ENCODE results near the gene MRTFA. TPM values are rescaled to one million over a fixed set of nuclear protein-coding genes. Genes with fewer than 3 reads are reported as not detected.

MRTFA gene
- total RNA-seq, 2 experiments from 2014 or later: 47.7 to 66.9 TPM

DNA sequence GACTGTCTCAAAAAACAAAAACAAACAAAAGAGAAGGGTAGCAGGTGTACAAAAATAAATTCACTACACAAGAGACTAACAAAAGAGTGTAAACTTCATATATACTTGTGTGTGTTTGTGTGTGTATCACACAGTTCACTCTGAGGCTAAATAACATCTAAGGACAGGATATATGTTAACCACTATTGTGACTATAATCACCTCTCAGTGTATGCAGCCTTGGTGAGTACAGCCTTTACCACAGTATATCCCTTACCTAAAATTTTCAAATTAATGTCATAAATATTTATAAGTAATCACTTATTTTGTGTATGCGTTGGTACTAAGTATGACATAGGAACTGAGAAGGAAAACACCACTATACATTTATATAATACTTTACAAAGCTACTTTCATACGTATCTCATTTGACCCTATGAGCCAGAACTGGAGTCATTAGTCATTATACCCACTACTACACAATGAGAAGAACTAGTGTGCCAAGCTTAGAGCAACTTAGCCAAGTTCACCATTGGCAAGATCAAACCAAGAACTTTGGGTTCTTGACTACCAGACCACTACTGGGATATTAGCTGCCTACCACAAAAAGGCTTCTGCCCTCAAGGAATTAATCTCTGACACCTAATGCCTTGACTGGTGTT is 149.4 kb downstream of the MRTFA start:
- ChIA-PET CTCF (ENCODE audit: unreplicated experiment) (interaction anchor here (0.6 to 1.5 kb wide), 2 partner anchors 50 to 160 kb away, joined by 3 read pairs; no protein-coding TSS in a partner anchor), POLR2A (interaction anchor here (1.7 kb wide), 1 partner anchor 50 kb away, joined by 6 read pairs; no protein-coding TSS in a partner anchor)
- BruUV-seq (replicated peaks): no TSS peak
- TF ChIP-seq, protein P1, sequence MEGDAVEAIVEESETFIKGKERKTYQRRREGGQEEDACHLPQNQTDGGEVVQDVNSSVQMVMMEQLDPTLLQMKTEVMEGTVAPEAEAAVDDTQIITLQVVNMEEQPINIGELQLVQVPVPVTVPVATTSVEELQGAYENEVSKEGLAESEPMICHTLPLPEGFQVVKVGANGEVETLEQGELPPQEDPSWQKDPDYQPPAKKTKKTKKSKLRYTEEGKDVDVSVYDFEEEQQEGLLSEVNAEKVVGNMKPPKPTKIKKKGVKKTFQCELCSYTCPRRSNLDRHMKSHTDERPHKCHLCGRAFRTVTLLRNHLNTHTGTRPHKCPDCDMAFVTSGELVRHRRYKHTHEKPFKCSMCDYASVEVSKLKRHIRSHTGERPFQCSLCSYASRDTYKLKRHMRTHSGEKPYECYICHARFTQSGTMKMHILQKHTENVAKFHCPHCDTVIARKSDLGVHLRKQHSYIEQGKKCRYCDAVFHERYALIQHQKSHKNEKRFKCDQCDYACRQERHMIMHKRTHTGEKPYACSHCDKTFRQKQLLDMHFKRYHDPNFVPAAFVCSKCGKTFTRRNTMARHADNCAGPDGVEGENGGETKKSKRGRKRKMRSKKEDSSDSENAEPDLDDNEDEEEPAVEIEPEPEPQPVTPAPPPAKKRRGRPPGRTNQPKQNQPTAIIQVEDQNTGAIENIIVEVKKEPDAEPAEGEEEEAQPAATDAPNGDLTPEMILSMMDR (conservative IDR thresholded peaks at IDR 0.05; ENCODE audit: low read length): no peak
- TF ChIP-seq EZH2phosphoT487 (IDR thresholded peaks at IDR 0.05; ENCODE audit: borderline replicate concordance, low read depth, low read length): no peak
- H3K9me2 ChIP-seq (ENCODE audit: insufficient read depth, low read length): no peaks in the 10 kb centered on the region
- peaks cover 13% of the 10 kb centered on the region for H3K36me3 ChIP-seq (ENCODE audit: insufficient read depth, low read length)
- H4K20me1 ChIP-seq (ENCODE audit: insufficient read depth, low read length): peaks cover 4% of the 10 kb centered on the region; the same call in 1 of the 2 replicates
- peaks cover 23% of the 10 kb centered on the region; the same call in 1 of the 2 replicates for H3K79me2 ChIP-seq (ENCODE audit: insufficient read depth, low read depth, low read length)
- H3K27ac ChIP-seq (ENCODE audit: low read depth, low read length, poor library complexity, severe bottlenecking): peak overlapping the region; percentile 40
- H3K9me3 ChIP-seq (ENCODE audit: low read length): no peaks in the 10 kb centered on the region
- H2AFZ ChIP-seq (ENCODE audit: low read length): no peak overlapping the region
- no peak for DNase-seq (ENCODE audit: low spot score)
- peaks cover 43% of the 10 kb centered on the region for H3K4me1 ChIP-seq (ENCODE audit: insufficient read depth, low read length, poor library complexity, severe bottlenecking)
- intact Hi-C loops (cut with micrococcal nuclease; ENCODE audit: unreplicated experiment): loop anchor here (1.0 to 2.0 kb wide), 2 partner anchors 51 to 116 kb away; partner anchors contain the start of gene SGSM3
- no peak overlapping the region for H3K4me3 ChIP-seq (ENCODE audit: low read depth, low read length, poor library complexity, severe bottlenecking)
- peak overlapping the region; percentile 28; the same call in 1 of the 2 replicates for H3K4me2 ChIP-seq (ENCODE audit: low read length)

DNA sequence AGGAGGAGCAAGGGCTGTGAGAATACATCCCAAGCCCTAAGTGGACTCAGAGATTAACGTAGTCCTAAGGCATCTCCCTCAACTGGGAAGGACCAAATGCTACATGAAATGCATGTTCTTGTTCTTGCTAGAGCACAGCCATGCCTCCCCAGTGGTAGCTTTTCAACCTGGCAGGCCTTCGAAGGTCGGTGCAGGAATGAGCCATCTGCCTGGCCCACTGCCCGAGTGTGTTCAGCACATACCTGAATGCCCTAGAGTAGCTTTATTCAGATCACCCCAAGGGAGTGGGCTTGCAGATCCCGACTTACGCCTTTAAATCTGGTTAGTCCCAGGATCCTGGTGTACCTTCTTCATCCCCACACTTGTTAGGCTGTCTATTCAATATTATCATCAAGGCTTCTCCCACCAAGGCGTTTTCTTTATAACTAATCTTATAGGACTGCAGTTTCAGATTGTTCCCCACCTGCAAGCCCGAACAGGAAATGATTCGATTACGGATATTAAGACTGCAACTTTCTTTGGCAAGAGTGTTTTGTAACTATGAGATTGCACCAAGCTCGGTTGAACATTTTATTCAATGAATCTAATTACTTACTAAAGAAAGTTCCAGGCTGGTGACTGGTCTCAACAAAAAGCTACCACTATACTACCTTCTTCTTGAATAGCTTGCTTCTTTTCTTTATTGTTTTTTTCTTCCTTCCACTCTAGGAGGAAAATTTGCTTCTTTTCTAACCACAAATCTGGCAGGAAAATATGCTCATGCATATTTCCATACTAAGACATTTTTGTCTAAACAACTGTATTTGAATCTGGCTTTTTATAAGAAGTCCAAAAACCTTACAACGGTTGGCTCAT is 150.5 kb downstream of the MRTFA start:
- H3K9me2 ChIP-seq (ENCODE audit: insufficient read depth, low read length): no peaks in the 10 kb centered on the region
- no peak overlapping the region for H2AFZ ChIP-seq (ENCODE audit: low read length)
- H3K4me2 ChIP-seq (ENCODE audit: low read length): no peak overlapping the region
- H3K9me3 ChIP-seq (ENCODE audit: low read length): no peaks in the 10 kb centered on the region
- TF ChIP-seq, protein P1 (conservative IDR thresholded peaks at IDR 0.05; ENCODE audit: low read length): no peak
- no peak for TF ChIP-seq EZH2phosphoT487 (IDR thresholded peaks at IDR 0.05; ENCODE audit: borderline replicate concordance, low read depth, low read length)
- CTCF ChIA-PET (ENCODE audit: unreplicated experiment): no interaction called here
- no peak overlapping the region for H3K4me3 ChIP-seq (ENCODE audit: low read depth, low read length, poor library complexity, severe bottlenecking)
- H3K36me3 ChIP-seq (ENCODE audit: insufficient read depth, low read length): peaks cover 13% of the 10 kb centered on the region
- POLR2A ChIA-PET: interaction anchor here (1.7 kb wide), 1 partner anchor 49 kb away, joined by 6 read pairs; no protein-coding TSS in a partner anchor
- no TSS peak for BruUV-seq (replicated peaks)
- no peak for DNase-seq (ENCODE audit: low spot score)
- intact Hi-C loops (cut with micrococcal nuclease; ENCODE audit: unreplicated experiment): loop anchor here (2.0 kb wide), 1 partner anchor 115 kb away; the partner anchor contains the start of gene SGSM3
- H3K27ac ChIP-seq (ENCODE audit: low read depth, low read length, poor library complexity, severe bottlenecking): no peak overlapping the region
- peaks cover 4% of the 10 kb centered on the region; the same call in 1 of the 2 replicates for H4K20me1 ChIP-seq (ENCODE audit: insufficient read depth, low read length)
- H3K4me1 ChIP-seq (ENCODE audit: insufficient read depth, low read length, poor library complexity, severe bottlenecking): peaks cover 36% of the 10 kb centered on the region
- peaks cover 12% of the 10 kb centered on the region; the same call in 1 of the 2 replicates for H3K79me2 ChIP-seq (ENCODE audit: insufficient read depth, low read depth, low read length)
